HUES48 (cell line): Measurements from ENCODE around the gene FSCB.

Experiments used
- H3K27ac ChIP-seq: one replicate; pipeline ENCODE4 v1.7.0; 2013; ENCODE audit warnings: low read depth, low read length, inconsistent platforms
- H3K27me3 ChIP-seq: 2 replicates; pipeline ENCODE4 v1.6.1; 2013; ENCODE audit warnings: mild to moderate bottlenecking, low read length; ENCODE audit not compliant: control insufficient read depth, insufficient read depth
- H3K36me3 ChIP-seq: 2 replicates; pipeline ENCODE4 v1.6.1; 2013; ENCODE audit warnings: low read length; ENCODE audit not compliant: control insufficient read depth, insufficient read depth
- H3K4me1 ChIP-seq: 2 replicates; pipeline ENCODE4 v1.6.1; 2013; ENCODE audit warnings: mild to moderate bottlenecking, low read length; ENCODE audit not compliant: control insufficient read depth, insufficient read depth
- H3K4me3 ChIP-seq: 2 replicates; pipeline ENCODE4 v1.5.1; 2013; ENCODE audit warnings: mild to moderate bottlenecking, low read depth, low read length
- H3K9ac ChIP-seq: 2 replicates; pipeline ENCODE4 v1.6.1; 2013; ENCODE audit warnings: mild to moderate bottlenecking, low read depth, low read length, moderate library complexity
- H3K9me3 ChIP-seq: 2 replicates; pipeline ENCODE4 v1.6.1; 2013; ENCODE audit warnings: low read length; ENCODE audit not compliant: control insufficient read depth, insufficient read depth

The FSCB gene

DNA sequence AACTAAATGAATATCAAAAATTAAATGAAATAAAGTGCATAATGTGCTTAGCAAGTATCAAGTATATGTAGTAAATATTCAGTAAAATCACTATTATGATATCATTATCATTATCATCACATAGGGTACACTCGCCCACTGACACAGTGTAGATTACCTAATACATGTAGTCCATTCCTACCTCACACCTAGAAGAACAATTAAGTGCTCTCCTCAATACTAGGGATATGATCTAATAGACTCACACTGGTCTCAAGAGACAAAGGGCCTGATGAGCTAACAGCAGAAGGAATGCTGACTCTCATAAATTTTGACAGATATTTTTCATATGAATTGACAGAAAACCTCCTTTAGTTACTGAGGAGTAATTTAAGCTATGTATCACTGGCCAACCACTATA is 29.1 kb downstream of the FSCB start:
- H3K4me1 ChIP-seq = no peaks in the 10 kb centered on the region
- no peaks in the 10 kb centered on the region for H3K27me3 ChIP-seq
- no peaks in the 10 kb centered on the region for H3K9me3 ChIP-seq
- H3K4me3 ChIP-seq = no peak overlapping the region
- H3K36me3 ChIP-seq = no peaks in the 10 kb centered on the region
- H3K9ac ChIP-seq = no peak overlapping the region
- no peak overlapping the region for H3K27ac ChIP-seq

DNA sequence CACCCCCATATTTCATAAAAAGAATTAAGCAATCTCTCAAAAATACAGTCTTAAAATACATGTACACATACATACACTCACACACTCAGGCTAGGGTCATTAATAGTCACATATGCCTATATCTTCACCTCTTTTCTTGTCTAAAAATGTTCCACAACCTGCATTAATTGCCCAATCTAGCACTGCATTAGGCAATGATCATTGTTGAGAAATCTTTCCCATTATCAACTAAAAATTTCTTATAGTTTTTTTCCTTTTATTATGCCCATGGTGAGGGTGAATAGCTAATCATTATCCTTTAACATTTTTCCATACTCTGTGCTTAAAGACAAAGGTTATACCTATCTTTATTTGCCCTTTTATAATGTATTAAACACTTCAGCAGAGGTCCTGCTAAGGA is 38.3 kb downstream of the FSCB start:
- Histone ChIP-seq H3K36me3 (no peaks in the 10 kb centered on the region), H3K4me1 (no peaks in the 10 kb centered on the region), H3K27ac (no peak overlapping the region), H3K4me3 (no peak overlapping the region), H3K9me3 (no peaks in the 10 kb centered on the region), H3K9ac (no peak overlapping the region), H3K27me3 (no peaks in the 10 kb centered on the region)

DNA sequence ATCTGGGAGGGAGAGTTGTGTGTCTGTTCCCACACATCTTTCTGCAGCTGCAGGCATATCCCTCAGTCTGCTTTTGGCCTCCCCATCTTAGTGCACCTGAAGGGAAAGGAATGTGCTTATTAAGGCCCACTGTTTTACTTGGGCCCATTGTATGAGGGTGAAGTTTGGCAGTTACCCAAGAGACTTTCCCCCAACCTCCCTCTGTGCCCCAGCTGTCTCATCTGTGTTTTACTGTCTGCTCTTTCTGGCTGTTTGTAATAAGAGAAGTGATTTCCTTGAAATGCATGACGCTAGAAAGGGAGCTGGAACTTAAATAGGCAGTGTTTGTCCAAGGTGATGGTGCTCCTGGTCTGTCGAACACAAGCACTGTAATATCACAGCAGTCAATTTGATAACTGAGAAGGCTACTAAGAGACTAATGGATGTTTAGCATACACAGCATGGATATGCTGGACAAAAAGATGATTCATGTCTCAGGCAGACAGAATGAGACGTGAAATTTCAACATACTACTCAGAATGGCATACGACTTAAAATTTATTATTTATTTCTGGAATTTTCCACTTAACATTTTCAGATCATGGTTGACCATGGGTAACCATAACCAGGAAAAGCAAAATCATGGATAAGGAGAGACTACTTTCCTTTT is 43.6 kb downstream of the FSCB start:
- H3K36me3 ChIP-seq = no peaks in the 10 kb centered on the region
- H3K4me3 ChIP-seq = no peak overlapping the region
- H3K4me1 ChIP-seq = no peaks in the 10 kb centered on the region
- no peak overlapping the region for H3K9ac ChIP-seq
- no peak overlapping the region for H3K27ac ChIP-seq
- no peaks in the 10 kb centered on the region for H3K9me3 ChIP-seq
- H3K27me3 ChIP-seq = no peaks in the 10 kb centered on the region

DNA sequence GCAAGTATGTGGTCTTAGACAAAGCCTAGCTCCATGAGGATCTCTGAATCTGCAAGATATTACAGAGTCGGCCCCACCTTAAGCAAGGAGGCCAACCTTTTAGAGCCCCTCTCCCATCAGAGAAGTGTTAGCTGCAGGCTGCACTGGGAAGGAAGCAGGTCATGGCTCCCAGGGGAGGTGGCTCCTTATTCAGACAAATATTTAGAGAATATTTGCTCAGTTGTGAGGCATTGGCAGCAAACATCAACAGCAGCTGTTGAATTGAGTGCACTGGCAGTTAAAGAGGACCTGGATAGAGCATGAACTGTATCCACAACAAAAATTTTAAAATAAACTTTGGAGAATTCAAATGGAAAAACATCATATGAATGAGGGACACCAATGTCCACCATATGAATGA is 44.7 kb downstream of the FSCB start:
- Histone ChIP-seq H3K27me3 (no peaks in the 10 kb centered on the region), H3K27ac (no peak overlapping the region), H3K4me1 (no peaks in the 10 kb centered on the region), H3K4me3 (no peak overlapping the region), H3K36me3 (no peaks in the 10 kb centered on the region), H3K9me3 (no peaks in the 10 kb centered on the region), H3K9ac (no peak overlapping the region)

DNA sequence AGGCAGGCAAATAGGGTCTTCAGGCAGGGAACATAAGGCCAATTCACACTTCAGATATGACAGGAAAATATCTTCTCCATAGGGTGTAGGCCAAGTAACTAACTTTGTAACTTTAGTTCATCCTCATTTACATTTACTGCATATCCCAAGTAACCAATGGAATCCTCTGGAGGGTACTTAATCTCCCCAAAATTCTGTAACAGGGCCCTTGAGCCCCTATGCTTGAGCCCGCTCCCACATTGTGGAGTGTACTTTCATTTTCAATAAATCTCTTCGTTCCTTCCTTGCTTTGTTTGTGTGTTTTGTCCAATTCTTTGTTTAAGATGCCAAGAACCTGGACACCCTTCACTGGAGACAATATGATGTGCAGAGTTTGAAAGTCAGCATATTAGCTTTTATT is 45.3 kb downstream of the FSCB start:
- Histone ChIP-seq H3K4me3 (no peak overlapping the region), H3K9me3 (peaks cover 5% of the 10 kb centered on the region; the same call in 1 of the 2 replicates), H3K27me3 (no peaks in the 10 kb centered on the region), H3K36me3 (no peaks in the 10 kb centered on the region), H3K9ac (no peak overlapping the region), H3K27ac (no peak overlapping the region), H3K4me1 (no peaks in the 10 kb centered on the region)
